GM12892 (cell line): ENCODE results near the gene SNX9.

ENCODE experiments used
- POLR2A ChIP-seq: IDR thresholded peaks from 2 replicates; pipeline ENCODE4 v1.6.1; 2011; ENCODE audit warnings: low read depth, low read length, control low read depth
- POLR2AphosphoS5 ChIP-seq: IDR thresholded peaks from 2 replicates; pipeline ENCODE4 v1.6.1; 2011; ENCODE audit warnings: low read depth, low read length, control low read depth

GRCh38 chr6:157792671-157793070 lies 30.4 kb upstream of the SNX9 start:
- TF ChIP-seq POLR2AphosphoS5 = no peak
- no peak for TF ChIP-seq POLR2A
